Neural cell (in vitro differentiated cells): Measurements from ENCODE around the gene COL13A1.

ENCODE experiments used
- EP300 ChIP-seq: fragments of 450-650 bp; conservative IDR thresholded peaks from 2 replicates; pipeline ENCODE4 v1.6.1; 2014; ENCODE audit warnings: antibody characterized with exemption, mild to moderate bottlenecking, moderate library complexity; ENCODE audit not compliant: poor library complexity, severe bottlenecking
- EZH2 ChIP-seq: fragments of 200-600, 300-800 bp; shearing (Covaris generic), sonication (generic); IDR thresholded peaks from 2 replicates; pipeline ENCODE4 v1.6.1; 2014; ENCODE audit warnings: antibody characterized with exemption, low read length, borderline replicate concordance, mild to moderate bottlenecking; ENCODE audit not compliant: insufficient read depth, poor library complexity, severe bottlenecking
- MXI1 ChIP-seq: fragments of 450-650 bp; conservative IDR thresholded peaks from 2 replicates; pipeline ENCODE4 v1.6.1; 2014; ENCODE audit warnings: antibody characterized with exemption, mild to moderate bottlenecking; ENCODE audit not compliant: poor library complexity, severe bottlenecking
- POLR2AphosphoS5 ChIP-seq: IDR thresholded peaks from 2 replicates; pipeline ENCODE4 v1.6.1; 2012
- RAD21 ChIP-seq: fragments of 450-650 bp; conservative IDR thresholded peaks from 2 replicates; pipeline ENCODE4 v1.6.1; 2014; ENCODE audit warnings: antibody characterized with exemption, mild to moderate bottlenecking, moderate library complexity
- TAF1 ChIP-seq: IDR thresholded peaks from 2 replicates; pipeline ENCODE4 v1.6.1; 2012; ENCODE audit warnings: low read depth
- TF ChIP-seq, protein P1 (sequence below): fragments of 450-650 bp; IDR thresholded peaks from 2 replicates; pipeline ENCODE4 v1.5.1; 2014; ENCODE audit warnings: antibody characterized with exemption, mild to moderate bottlenecking, moderate library complexity; ENCODE audit not compliant: poor library complexity, severe bottlenecking
- TF ChIP-seq, protein P2 (sequence below): IDR thresholded peaks from 2 replicates; pipeline ENCODE4 v1.6.1; 2012; ENCODE audit warnings: borderline replicate concordance

DNA sequence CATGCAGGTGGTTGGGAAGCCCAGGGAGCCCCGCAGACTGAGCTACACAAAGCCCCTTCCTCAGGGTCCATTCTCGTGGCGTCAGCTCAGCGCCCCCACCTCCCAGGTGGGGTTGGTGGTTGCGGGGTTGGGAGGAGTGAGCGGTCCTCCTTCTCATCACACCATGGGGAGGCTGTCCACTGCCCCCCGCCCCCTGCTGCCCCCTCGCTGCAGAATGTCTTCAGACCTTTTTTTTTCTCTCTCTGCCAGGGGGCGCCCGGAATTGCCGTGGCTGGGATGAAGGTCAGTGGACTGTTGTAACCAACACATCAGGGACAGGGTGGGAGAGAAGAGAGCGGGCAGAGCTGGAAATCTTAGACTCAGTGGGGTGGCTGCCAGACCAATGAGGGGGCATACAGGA is 116.3 kb downstream of the COL13A1 start:
- TF ChIP-seq POLR2AphosphoS5, result no peak
- TF ChIP-seq, protein P1, sequence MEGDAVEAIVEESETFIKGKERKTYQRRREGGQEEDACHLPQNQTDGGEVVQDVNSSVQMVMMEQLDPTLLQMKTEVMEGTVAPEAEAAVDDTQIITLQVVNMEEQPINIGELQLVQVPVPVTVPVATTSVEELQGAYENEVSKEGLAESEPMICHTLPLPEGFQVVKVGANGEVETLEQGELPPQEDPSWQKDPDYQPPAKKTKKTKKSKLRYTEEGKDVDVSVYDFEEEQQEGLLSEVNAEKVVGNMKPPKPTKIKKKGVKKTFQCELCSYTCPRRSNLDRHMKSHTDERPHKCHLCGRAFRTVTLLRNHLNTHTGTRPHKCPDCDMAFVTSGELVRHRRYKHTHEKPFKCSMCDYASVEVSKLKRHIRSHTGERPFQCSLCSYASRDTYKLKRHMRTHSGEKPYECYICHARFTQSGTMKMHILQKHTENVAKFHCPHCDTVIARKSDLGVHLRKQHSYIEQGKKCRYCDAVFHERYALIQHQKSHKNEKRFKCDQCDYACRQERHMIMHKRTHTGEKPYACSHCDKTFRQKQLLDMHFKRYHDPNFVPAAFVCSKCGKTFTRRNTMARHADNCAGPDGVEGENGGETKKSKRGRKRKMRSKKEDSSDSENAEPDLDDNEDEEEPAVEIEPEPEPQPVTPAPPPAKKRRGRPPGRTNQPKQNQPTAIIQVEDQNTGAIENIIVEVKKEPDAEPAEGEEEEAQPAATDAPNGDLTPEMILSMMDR, result no peak
- TF ChIP-seq EZH2, result no peak
- no peak for TF ChIP-seq RAD21
- no peak for TF ChIP-seq TAF1
- TF ChIP-seq EP300, result no peak
- no peak for TF ChIP-seq MXI1
- TF ChIP-seq, protein P2, sequence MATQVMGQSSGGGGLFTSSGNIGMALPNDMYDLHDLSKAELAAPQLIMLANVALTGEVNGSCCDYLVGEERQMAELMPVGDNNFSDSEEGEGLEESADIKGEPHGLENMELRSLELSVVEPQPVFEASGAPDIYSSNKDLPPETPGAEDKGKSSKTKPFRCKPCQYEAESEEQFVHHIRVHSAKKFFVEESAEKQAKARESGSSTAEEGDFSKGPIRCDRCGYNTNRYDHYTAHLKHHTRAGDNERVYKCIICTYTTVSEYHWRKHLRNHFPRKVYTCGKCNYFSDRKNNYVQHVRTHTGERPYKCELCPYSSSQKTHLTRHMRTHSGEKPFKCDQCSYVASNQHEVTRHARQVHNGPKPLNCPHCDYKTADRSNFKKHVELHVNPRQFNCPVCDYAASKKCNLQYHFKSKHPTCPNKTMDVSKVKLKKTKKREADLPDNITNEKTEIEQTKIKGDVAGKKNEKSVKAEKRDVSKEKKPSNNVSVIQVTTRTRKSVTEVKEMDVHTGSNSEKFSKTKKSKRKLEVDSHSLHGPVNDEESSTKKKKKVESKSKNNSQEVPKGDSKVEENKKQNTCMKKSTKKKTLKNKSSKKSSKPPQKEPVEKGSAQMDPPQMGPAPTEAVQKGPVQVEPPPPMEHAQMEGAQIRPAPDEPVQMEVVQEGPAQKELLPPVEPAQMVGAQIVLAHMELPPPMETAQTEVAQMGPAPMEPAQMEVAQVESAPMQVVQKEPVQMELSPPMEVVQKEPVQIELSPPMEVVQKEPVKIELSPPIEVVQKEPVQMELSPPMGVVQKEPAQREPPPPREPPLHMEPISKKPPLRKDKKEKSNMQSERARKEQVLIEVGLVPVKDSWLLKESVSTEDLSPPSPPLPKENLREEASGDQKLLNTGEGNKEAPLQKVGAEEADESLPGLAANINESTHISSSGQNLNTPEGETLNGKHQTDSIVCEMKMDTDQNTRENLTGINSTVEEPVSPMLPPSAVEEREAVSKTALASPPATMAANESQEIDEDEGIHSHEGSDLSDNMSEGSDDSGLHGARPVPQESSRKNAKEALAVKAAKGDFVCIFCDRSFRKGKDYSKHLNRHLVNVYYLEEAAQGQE, result no peak
